GM12878 (cell line): ENCODE results near the gene PRR5L. TPM values are rescaled to one million over a fixed set of nuclear protein-coding genes. Genes with fewer than 3 reads are reported as not detected.

Experiments used
- ATAC-seq: fragments of 200-7000 bp; cut with Tn5 transposase; 3 replicates; pipeline ENCODE4 v1.9.1; 2020; ENCODE audit warnings: mild to moderate bottlenecking, moderate library complexity
- BruUV-seq: library from RNA; stranded (reverse); fragments of 400-500 nt; replicated peaks from 2 replicates; lab custom pipeline; 2021; lab: Mats Ljungman, UMichigan
- CTCF ChIA-PET: fragments of 300-600 bp; sonication (Branson Sonifier 250); formaldehyde crosslinking; extraction: SDS; loops from one replicate; lab custom pipeline; 2021; ENCODE audit warnings: inconsistent platforms; lab: Yijun Ruan, JAX
- POLR2A ChIA-PET: fragments of 350-600 bp; formaldehyde crosslinking; extraction: SDS; loops from one replicate; lab custom pipeline; 2021; ENCODE audit warnings: inconsistent platforms; lab: Charles Lee
- RAD21 ChIA-PET: fragments of 300-600 bp; sonication (Branson Sonifier 250); formaldehyde crosslinking; loops from one replicate; lab custom pipeline; 2023; ENCODE audit warnings: antibody characterized with exemption; ENCODE audit not compliant: unreplicated experiment; lab: Charles Lee
- SMC1A ChIA-PET: fragments of 300-600 bp; sonication (Branson Sonifier 250); formaldehyde crosslinking; loops from one replicate; lab custom pipeline; 2023; ENCODE audit not compliant: unreplicated experiment, uncharacterized antibody; lab: Charles Lee
- DNase-seq: peaks from one replicate; pipeline ENCODE4 v3.0.0-alpha.2; 2011; ENCODE audit warnings: low read depth, low spot score
- FAIRE-seq: peaks from 3 replicates; lab custom pipeline; 2011; peaks lifted over from hg19 to GRCh38; lab: Jason Lieb, UNC
- H2AFZ ChIP-seq: 2 replicates; pipeline ENCODE4 v1.6.0; 2011; ENCODE audit warnings: low read depth, low read length, control low read depth; ENCODE audit not compliant: control insufficient read depth
- H3K27ac ChIP-seq: 2 replicates; pipeline ENCODE4 v1.5.1; 2011; ENCODE audit warnings: control low read depth; ENCODE audit not compliant: control insufficient read depth, insufficient read depth
- H3K27me3 ChIP-seq, 2 experiments: replicated peaks in 1 of 2; 2 replicates each; pipeline versions ENCODE4 v1.6.0 to v1.6.1; 2011; ENCODE audit warnings: low read length in 1 of 2; ENCODE audit not compliant: control insufficient read depth in 2 of 2, insufficient read depth in 2 of 2
- H3K36me3 ChIP-seq, 2 experiments: 2 replicates each; pipeline ENCODE4 v1.5.1; 2011; ENCODE audit warnings: low read length in 1 of 2; ENCODE audit not compliant: control insufficient read depth in 2 of 2, insufficient read depth in 2 of 2
- H3K4me1 ChIP-seq: 2 replicates; pipeline ENCODE4 v1.6.1; 2011; ENCODE audit warnings: mild to moderate bottlenecking, low read length, moderate library complexity, mixed read lengths; ENCODE audit not compliant: control insufficient read depth, insufficient read depth
- H3K4me2 ChIP-seq: 2 replicates; pipeline ENCODE4 v1.6.0; 2011; ENCODE audit warnings: control low read depth; ENCODE audit not compliant: control insufficient read depth, insufficient read depth
- H3K4me3 ChIP-seq: fragments of 200-600 bp; sonication (generic); 2 replicates; pipeline ENCODE4 v1.5.1; 2016
- H3K79me2 ChIP-seq: 2 replicates; pipeline ENCODE4 v1.6.0; 2011; ENCODE audit warnings: low read length; ENCODE audit not compliant: control insufficient read depth, insufficient read depth
- H3K9ac ChIP-seq: 2 replicates; pipeline ENCODE4 v1.8.0; 2011; ENCODE audit warnings: low read length, control low read depth, mixed read lengths; ENCODE audit not compliant: control insufficient read depth, insufficient read depth
- H3K9me3 ChIP-seq: replicated peaks from 3 replicates; pipeline ENCODE4 v1.5.1; 2011; ENCODE audit warnings: mild to moderate bottlenecking, low read length; ENCODE audit not compliant: control insufficient read depth, insufficient read depth
- H4K20me1 ChIP-seq: 2 replicates; pipeline ENCODE4 v1.6.0; 2011; ENCODE audit not compliant: control insufficient read depth, insufficient read depth
- CHD1 ChIP-seq: IDR thresholded peaks from 2 replicates; pipeline ENCODE4 v1.6.1; 2012; ENCODE audit warnings: low read depth, low read length, improper control_type of control experiment
- CHD2 ChIP-seq: IDR thresholded peaks from 2 replicates; pipeline ENCODE4 v1.6.1; 2011; ENCODE audit warnings: low read depth, low read length, improper control_type of control experiment, borderline replicate concordance
- DPF2 ChIP-seq: fragments of 450-650 bp; IDR thresholded peaks from 2 replicates; pipeline ENCODE4 v1.6.1; 2017; ENCODE audit warnings: mild to moderate bottlenecking
- EZH2 ChIP-seq: IDR thresholded peaks from 2 replicates; pipeline ENCODE4 v1.6.1; 2012; ENCODE audit warnings: low read depth, mild to moderate bottlenecking, control low read depth, inconsistent platforms, low read length, borderline replicate concordance; ENCODE audit not compliant: control insufficient read depth
- GABPA ChIP-seq: IDR thresholded peaks from 2 replicates; pipeline ENCODE4 v1.6.1; 2014; ENCODE audit warnings: antibody characterized with exemption, low read depth, mild to moderate bottlenecking, inconsistent platforms
- IKZF2 ChIP-seq, 2 experiments: fragments of 450-650 bp; IDR thresholded peaks; 2 replicates each; pipeline ENCODE4 v1.6.1; 2017; ENCODE audit warnings: mild to moderate bottlenecking in 2 of 2, moderate library complexity in 2 of 2
- LARP7 ChIP-seq: fragments of 450-650 bp; IDR thresholded peaks from 2 replicates; pipeline ENCODE4 v1.6.1; 2017; ENCODE audit warnings: mild to moderate bottlenecking
- NFYB ChIP-seq: IDR thresholded peaks from 2 replicates; pipeline ENCODE4 v1.6.1; 2011; ENCODE audit warnings: low read depth, mild to moderate bottlenecking, low read length, improper control_type of control experiment, moderate library complexity; ENCODE audit not compliant: insufficient read depth
- RAD51 ChIP-seq: fragments of 450-650 bp; IDR thresholded peaks from 2 replicates; pipeline ENCODE4 v1.6.1; 2016; ENCODE audit warnings: moderate library complexity, mild to moderate bottlenecking, inconsistent platforms
- RFX5 ChIP-seq: IDR thresholded peaks from 2 replicates; pipeline ENCODE4 v1.6.1; 2011; ENCODE audit warnings: low read depth, low read length, improper control_type of control experiment
- SMC3 ChIP-seq: IDR thresholded peaks from 2 replicates; pipeline ENCODE4 v1.6.1; 2011; ENCODE audit warnings: low read length, improper control_type of control experiment, borderline replicate concordance
- STAT3 ChIP-seq: IDR thresholded peaks from 2 replicates; pipeline ENCODE4 v1.6.1; 2011; ENCODE audit warnings: low read depth, low read length, improper control_type of control experiment
- SUZ12 ChIP-seq: fragments of 200-600 bp; sonication (generic); IDR thresholded peaks from one replicate; pipeline ENCODE4 v1.6.1; 2018; ENCODE audit warnings: antibody characterized with exemption, mild to moderate bottlenecking; ENCODE audit not compliant: unreplicated experiment
- WRNIP1 ChIP-seq: IDR thresholded peaks from 2 replicates; pipeline ENCODE4 v1.6.1; 2011; ENCODE audit warnings: low read depth, low read length, improper control_type of control experiment, borderline replicate concordance
- YBX1 ChIP-seq: fragments of 450-650 bp; IDR thresholded peaks from 2 replicates; pipeline ENCODE4 v1.6.1; 2016; ENCODE audit warnings: antibody characterized with exemption
- ZNF217 ChIP-seq: fragments of 450-650 bp; IDR thresholded peaks from 2 replicates; pipeline ENCODE4 v1.6.1; 2017; ENCODE audit warnings: antibody characterized with exemption, mild to moderate bottlenecking
- WGBS: methylation state at CpG from one replicate; pipeline ENCODE4 v1.1.6; 2016; ENCODE audit warnings: low lambda C conversion rate; ENCODE audit not compliant: insufficient replicate concordance, insufficient coverage; ENCODE audit errors: missing lambda C conversion rate; 5-methylcytosine and 5-hydroxymethylcytosine counted together
- in situ Hi-C: fragments of 300-500 bp; cut with MboI; formaldehyde crosslinking; loops from 9 replicates; pipeline ENCODE4 v1.14.3; 2018; ENCODE audit warnings: mixed read lengths
- intact Hi-C: fragments of 100-400 bp; cut with micrococcal nuclease; formaldehyde crosslinking; loops from one replicate; pipeline ENCODE4 v1.14.2; 2022; ENCODE audit not compliant: unreplicated experiment
- polyA plus RNA-seq, 11 experiments: library from polyadenylated mRNA; depleted of rRNA in 4 of 11; unstranded in 6 of 11; stranded (reverse) in 5 of 11; fragments of >200 nt; fragmentation: Nextera tagmentation in 4 of 11; fragmentation: Illumina TruSeq in 1 of 11; extraction: Ambion mirVana in 4 of 11; extraction: Trizol in 1 of 11; gene quantifications; 1 replicate in 1 of 11; 2 replicates in 10 of 11; pipeline versions ENCODE4 v1.2.1 to v1.2.3, GENCODE V29; 2011 to 2016; ENCODE audit warnings: inconsistent platforms in 2 of 11, missing spikeins in 2 of 11, low read depth in 1 of 11
- total RNA-seq, 4 experiments: library from RNA; depleted of rRNA in 3 of 4; stranded (reverse); fragments of >200 nt in 3 of 4; fragmentation: Illumina TruSeq in 1 of 4; extraction: Trizol in 1 of 4; gene quantifications; 2 replicates each; pipeline versions ENCODE4 v1.2.1 to v1.2.3, GENCODE V29; 2013 to 2021
- TF ChIP-seq, protein P1 (sequence below): fragments of 450-650 bp; IDR thresholded peaks from 2 replicates; pipeline ENCODE4 v1.6.1; 2017; ENCODE audit warnings: borderline replicate concordance
- TF ChIP-seq, protein P2 (sequence below): IDR thresholded peaks from 2 replicates; pipeline ENCODE4 v1.6.1; 2011; ENCODE audit warnings: borderline replicate concordance, low read depth, mild to moderate bottlenecking, moderate library complexity, low read length; ENCODE audit not compliant: insufficient read depth, poor library complexity, severe bottlenecking
- TF ChIP-seq, protein P3 (sequence below): IDR thresholded peaks from 2 replicates; pipeline ENCODE4 v1.6.1; 2012; ENCODE audit warnings: low read depth, low read length, improper control_type of control experiment

The PRR5L gene
- total and polyA plus RNA-seq, 10 of the 15 experiments (the other 5 are each of a cell fraction or from before 2014, with no cell fraction given), result 0.11 to 4.2 (median 0.67) TPM; not detected in 1

DNA sequence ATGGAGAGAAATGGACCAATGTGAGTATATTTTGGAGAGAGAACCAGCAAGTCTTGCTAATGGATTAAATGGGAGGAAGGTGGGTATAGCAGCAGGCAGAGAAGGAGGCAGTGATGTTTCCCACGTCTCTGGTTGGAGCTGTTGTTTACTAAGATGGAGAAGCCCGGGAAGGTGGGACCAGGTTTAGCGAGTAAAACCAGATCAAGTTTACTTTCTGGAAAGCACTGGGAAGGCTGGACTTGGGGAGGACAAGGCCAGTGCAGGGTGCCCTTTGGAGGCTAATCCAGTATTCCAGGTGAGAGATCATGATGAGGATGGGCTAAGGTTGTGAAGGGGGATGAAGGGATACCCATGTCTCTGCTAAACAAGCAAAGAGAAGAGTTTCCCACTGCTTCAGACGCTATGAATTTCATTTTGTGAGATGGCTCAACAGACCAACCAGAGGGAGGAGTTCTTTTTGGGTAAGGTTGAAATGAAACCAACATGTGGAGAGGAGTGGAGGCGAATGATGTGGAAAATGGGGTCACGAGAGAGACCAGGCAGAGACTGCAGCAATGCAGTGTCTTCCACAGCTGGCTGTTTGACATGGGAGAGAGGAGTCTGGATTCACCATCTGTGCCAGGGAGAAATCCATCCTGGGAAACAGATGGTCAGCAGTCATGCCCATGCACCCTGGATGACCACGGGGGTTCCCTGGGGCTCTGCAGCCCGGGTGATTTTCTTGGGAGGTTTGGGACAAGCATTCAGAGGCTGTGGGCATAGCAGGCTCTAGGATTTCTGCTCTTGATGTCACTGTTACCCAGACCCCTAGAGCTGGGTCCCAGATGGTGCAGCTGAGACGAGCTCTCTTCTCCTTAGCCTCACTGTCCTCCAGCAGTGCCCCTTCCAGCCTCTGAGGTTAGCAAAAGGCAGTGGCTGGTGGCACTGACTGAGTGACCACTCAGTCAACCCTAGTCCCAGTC is 31.8 kb upstream of the PRR5L start:
- H3K9me3 ChIP-seq, result no peaks in the 10 kb centered on the region
- H3K4me3 ChIP-seq, result no peak overlapping the region
- no peaks in the 10 kb centered on the region for H3K36me3 ChIP-seq
- TF ChIP-seq NFYB, result no peak
- TF ChIP-seq, protein P1, sequence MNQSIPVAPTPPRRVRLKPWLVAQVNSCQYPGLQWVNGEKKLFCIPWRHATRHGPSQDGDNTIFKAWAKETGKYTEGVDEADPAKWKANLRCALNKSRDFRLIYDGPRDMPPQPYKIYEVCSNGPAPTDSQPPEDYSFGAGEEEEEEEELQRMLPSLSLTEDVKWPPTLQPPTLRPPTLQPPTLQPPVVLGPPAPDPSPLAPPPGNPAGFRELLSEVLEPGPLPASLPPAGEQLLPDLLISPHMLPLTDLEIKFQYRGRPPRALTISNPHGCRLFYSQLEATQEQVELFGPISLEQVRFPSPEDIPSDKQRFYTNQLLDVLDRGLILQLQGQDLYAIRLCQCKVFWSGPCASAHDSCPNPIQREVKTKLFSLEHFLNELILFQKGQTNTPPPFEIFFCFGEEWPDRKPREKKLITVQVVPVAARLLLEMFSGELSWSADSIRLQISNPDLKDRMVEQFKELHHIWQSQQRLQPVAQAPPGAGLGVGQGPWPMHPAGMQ, result no peak
- TF ChIP-seq CHD2, result no peak
- no peak for TF ChIP-seq RAD51
- TF ChIP-seq DPF2, result no peak
- TF ChIP-seq SMC3, result no peak
- no peak for TF ChIP-seq GABPA
- no peak for TF ChIP-seq YBX1
- TF ChIP-seq STAT3, result no peak
- TF ChIP-seq, protein P2, sequence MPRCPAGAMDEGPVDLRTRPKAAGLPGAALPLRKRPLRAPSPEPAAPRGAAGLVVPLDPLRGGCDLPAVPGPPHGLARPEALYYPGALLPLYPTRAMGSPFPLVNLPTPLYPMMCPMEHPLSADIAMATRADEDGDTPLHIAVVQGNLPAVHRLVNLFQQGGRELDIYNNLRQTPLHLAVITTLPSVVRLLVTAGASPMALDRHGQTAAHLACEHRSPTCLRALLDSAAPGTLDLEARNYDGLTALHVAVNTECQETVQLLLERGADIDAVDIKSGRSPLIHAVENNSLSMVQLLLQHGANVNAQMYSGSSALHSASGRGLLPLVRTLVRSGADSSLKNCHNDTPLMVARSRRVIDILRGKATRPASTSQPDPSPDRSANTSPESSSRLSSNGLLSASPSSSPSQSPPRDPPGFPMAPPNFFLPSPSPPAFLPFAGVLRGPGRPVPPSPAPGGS, result no peak
- TF ChIP-seq WRNIP1, result no peak
- TF ChIP-seq RFX5, result no peak
- no peak for TF ChIP-seq SUZ12
- no peak for TF ChIP-seq IKZF2 (IDR thresholded peaks at IDR 0.05)
- no peak for TF ChIP-seq LARP7
- no peak for TF ChIP-seq ZNF217
- TF ChIP-seq, protein P3, sequence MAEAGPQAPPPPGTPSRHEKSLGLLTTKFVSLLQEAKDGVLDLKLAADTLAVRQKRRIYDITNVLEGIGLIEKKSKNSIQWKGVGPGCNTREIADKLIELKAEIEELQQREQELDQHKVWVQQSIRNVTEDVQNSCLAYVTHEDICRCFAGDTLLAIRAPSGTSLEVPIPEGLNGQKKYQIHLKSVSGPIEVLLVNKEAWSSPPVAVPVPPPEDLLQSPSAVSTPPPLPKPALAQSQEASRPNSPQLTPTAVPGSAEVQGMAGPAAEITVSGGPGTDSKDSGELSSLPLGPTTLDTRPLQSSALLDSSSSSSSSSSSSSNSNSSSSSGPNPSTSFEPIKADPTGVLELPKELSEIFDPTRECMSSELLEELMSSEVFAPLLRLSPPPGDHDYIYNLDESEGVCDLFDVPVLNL, result no peak
- TF ChIP-seq CHD1, result no peak
- TF ChIP-seq EZH2, result no peak
- TF ChIP-seq, all 136 proteins: peak for 0
- intact Hi-C loops (no loop called here), in situ Hi-C loops (no loop called here)
- DNase-seq (no peak), ATAC-seq (no peak), FAIRE-seq (no peak)
- Histone ChIP-seq H4K20me1 (no peaks in the 10 kb centered on the region), H3K4me2 (no peak overlapping the region), H3K4me1 (no peaks in the 10 kb centered on the region), H2AFZ (no peak overlapping the region), H3K27me3 (no peaks in the 10 kb centered on the region; a peak in 1 of 4 replicates), H3K9ac (no peak overlapping the region), H3K79me2 (no peaks in the 10 kb centered on the region), H3K27ac (no peak overlapping the region)
- no TSS peak for BruUV-seq
- RAD21 ChIA-PET, result no interaction called here
- WGBS, result 12% methylated on average over 9 of the region's 9 CpGs
- POLR2A ChIA-PET, result no interaction called here
- CTCF ChIA-PET, result interaction anchor here (1.0 to 5.9 kb wide), 4 partner anchors 112 to 649 kb away, joined by 3 to 51 read pairs (median 18); no protein-coding TSS in a partner anchor
- SMC1A ChIA-PET, result interaction anchor here (0.6 to 2.2 kb wide), 3 partner anchors 192 to 222 kb away, joined by 3 to 9 read pairs (median 4); no protein-coding TSS in a partner anchor
